Jurkat, Clone E6-1 (cell line): ENCODE measurements around the gene TSPAN9.

Experiments
- DNase-seq: peaks from one replicate; pipeline ENCODE4 v3.0.0-alpha.2; 2011; ENCODE audit warnings: low read depth, low spot score
- H3K4me3 ChIP-seq: 2 replicates; pipeline ENCODE4 v1.5.1; 2011; ENCODE audit warnings: mild to moderate bottlenecking, low read length, control low read depth, moderate library complexity

The TSPAN9 gene

GRCh38 chr12:3326850-3327780, 249.9 kb downstream of the TSPAN9 start:
- DNase-seq: no peak
- no peak overlapping the region for H3K4me3 ChIP-seq

GRCh38 chr12:3328081-3328480, 250.9 kb downstream of the TSPAN9 start:
- H3K4me3 ChIP-seq: no peak overlapping the region
- DNase-seq: no peak

DNA sequence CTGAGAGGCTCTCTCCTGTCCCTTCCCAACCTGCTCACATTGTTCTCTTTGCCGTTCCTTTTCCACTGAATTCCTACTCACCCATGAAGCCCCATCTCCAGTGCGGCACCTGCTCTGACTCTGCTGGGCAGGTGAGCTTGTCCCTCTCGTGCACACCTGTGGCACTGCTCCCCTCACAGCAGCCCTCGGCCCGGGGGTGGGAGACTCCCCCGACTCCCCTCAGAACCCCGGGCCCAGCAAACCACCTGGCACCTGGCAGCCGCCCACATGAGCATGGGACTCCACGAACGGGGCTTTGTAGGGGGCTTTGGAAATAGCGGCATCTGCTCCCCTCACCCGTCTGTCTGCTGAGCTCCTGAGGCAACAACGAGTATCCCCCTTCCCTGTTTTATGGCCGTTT, 251.4 kb downstream of the TSPAN9 start:
- no peak overlapping the region for H3K4me3 ChIP-seq
- no peak for DNase-seq

- no peak overlapping the region for H3K4me3 ChIP-seq
- no peak for DNase-seq
Observed at GRCh38 chr12:3329361-3329760, 252.2 kb downstream of the TSPAN9 start.

DNA sequence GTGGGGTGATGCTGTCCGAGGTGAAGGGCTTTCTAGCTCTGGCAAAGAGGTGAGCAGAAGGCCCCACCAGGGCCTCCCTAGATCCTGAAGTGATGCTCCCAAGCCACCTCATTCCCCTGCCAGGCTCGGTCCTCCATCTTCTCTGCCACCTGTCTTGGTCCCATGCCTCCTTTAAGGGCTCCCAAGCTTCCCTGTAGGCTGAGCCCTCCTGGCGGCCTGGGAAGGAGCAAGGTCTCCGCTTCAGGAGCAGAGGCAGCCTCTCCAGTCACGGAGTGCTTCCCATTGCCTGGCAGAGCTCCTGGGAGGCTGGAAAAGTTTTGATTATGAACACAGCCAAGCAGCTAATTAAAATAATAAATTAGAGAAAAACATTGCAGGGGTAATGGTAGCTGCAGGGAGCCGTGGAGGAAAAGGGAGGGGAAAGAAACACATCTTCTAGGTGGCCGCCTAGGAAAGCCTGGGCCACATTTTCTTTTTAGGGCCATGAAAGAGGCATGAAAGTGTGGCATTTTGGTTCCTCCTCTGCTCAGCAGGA, 253.9 kb downstream of the TSPAN9 start:
- H3K4me3 ChIP-seq: no peak overlapping the region

GRCh38 chr12:3332188-3332587, 255.0 kb downstream of the TSPAN9 start:
- no peak for DNase-seq
- H3K4me3 ChIP-seq: no peak overlapping the region

More for the DNA sequence above, 253.9 kb downstream of the TSPAN9 start:
- no peak for DNase-seq

DNA sequence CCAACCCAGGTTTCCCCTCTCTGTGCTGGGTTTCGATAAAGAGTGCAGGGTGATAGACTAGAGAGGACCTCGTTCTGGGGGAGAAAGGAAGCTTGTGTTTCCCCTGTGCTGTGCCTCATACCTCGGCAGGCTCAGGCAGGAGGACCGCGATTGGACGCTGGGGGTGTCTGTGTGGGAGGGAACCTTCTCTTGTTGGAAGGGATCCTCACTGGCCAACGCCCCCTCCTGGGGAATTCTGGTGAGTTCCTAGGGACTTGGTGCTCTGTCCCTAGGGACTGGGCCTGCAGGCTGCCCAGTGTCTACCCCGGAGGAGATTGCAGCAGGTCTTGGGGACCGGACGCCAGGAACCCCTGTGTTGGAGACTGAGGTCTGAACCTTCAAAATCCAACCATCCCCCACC, 256.4 kb downstream of the TSPAN9 start:
- no peak overlapping the region for H3K4me3 ChIP-seq
- DNase-seq: no peak

- no peak for DNase-seq
- no peak overlapping the region for H3K4me3 ChIP-seq
Observed at GRCh38 chr12:3333991-3334391, 256.8 kb downstream of the TSPAN9 start.

DNA sequence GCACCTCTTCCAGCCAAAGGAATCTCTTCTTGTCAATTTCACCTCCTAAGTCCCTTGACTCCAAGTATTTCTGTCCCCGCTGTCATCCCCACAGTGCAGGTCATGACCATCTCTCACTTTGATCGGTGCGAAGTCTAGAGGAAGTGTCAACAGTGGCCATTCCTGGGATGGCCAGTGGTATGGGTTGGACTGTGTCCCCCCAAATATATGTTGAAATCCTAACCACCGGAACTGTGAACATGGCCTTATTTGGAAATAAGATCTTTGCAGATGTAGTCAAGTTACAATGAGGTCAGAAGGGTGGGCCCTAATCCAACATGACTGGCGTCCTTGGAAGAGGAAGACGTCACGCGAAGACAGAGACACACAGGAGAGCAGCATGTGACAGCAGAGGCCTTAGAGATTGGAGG, 257.9 kb downstream of the TSPAN9 start:
- DNase-seq: no peak

More for the DNA sequence above, 257.9 kb downstream of the TSPAN9 start:
- H3K4me3 ChIP-seq: no peak overlapping the region
